ENCODE measurements around the gene FCRL1. TPM values are rescaled to one million over a fixed set of nuclear protein-coding genes. Genes with fewer than 3 reads are reported as not detected.

FCRL1 gene
- total RNA-seq, 1 donor from 2014 or later = not detected

DNA sequence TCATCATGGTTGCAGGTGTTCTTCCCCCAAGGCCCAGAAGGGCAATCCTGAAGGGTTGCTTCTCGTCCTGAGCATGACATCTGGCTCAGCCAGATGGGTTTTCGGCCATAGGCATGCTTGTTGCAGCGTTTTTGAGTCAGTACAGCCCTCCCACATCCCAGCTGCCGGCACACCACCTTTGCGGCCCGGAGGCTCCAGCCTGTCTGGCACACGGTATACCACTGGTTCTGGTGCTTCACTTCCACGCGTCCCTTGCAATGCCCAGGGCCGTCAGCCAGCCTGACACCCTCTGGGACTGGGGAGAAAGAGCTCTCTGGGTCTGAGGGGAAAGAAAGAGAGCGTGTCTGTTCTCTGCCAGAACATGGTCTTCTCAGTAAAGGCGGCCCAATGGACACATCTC, 14.5 kb upstream of the FCRL1 start:
- FAIRE-seq (no peak), DNase-seq (ENCODE audit: low read depth) (no peak)
- H3K27me3 ChIP-seq (ENCODE audit: control insufficient read depth, insufficient read depth, low read length) = no peaks in the 10 kb centered on the region
- H3K36me3 ChIP-seq (ENCODE audit: control insufficient read depth, insufficient read depth, low read length) = no peaks in the 10 kb centered on the region
- no peak overlapping the region for H3K4me3 ChIP-seq (ENCODE audit: low read depth, low read length)
- TF ChIP-seq, protein P1, sequence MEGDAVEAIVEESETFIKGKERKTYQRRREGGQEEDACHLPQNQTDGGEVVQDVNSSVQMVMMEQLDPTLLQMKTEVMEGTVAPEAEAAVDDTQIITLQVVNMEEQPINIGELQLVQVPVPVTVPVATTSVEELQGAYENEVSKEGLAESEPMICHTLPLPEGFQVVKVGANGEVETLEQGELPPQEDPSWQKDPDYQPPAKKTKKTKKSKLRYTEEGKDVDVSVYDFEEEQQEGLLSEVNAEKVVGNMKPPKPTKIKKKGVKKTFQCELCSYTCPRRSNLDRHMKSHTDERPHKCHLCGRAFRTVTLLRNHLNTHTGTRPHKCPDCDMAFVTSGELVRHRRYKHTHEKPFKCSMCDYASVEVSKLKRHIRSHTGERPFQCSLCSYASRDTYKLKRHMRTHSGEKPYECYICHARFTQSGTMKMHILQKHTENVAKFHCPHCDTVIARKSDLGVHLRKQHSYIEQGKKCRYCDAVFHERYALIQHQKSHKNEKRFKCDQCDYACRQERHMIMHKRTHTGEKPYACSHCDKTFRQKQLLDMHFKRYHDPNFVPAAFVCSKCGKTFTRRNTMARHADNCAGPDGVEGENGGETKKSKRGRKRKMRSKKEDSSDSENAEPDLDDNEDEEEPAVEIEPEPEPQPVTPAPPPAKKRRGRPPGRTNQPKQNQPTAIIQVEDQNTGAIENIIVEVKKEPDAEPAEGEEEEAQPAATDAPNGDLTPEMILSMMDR (IDR thresholded peaks at IDR 0.05; ENCODE audit: insufficient read depth, low read length, severe bottlenecking) = no peak

DNA sequence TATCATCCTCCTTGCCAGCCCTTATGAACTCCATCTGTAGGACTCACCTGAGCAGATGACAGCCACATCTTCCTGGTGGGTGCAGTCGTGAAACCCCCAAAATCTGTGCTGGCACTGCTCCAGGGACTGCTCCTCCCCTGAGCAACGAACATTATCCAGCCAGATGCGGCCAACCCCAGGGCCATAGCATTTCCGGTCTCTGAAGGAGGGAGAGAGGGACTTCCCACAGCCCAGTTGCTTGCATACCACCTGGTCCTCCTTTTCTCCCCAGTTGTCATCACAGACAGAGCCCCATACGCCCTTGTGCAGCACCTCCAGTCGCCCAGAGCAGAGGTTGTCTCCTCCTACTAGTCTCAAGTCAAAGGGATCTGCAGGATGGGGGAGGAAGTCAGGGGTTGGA, 13.2 kb upstream of the FCRL1 start:
- FAIRE-seq = peak; percentile 55
- TF ChIP-seq, protein P1 (IDR thresholded peaks at IDR 0.05; ENCODE audit: insufficient read depth, low read length, severe bottlenecking) = no peak
- H3K36me3 ChIP-seq (ENCODE audit: control insufficient read depth, insufficient read depth, low read length) = no peaks in the 10 kb centered on the region
- DNase-seq (ENCODE audit: low read depth) = no peak
- H3K27me3 ChIP-seq (ENCODE audit: control insufficient read depth, insufficient read depth, low read length) = no peaks in the 10 kb centered on the region
- no peak overlapping the region for H3K4me3 ChIP-seq (ENCODE audit: low read depth, low read length)

DNA sequence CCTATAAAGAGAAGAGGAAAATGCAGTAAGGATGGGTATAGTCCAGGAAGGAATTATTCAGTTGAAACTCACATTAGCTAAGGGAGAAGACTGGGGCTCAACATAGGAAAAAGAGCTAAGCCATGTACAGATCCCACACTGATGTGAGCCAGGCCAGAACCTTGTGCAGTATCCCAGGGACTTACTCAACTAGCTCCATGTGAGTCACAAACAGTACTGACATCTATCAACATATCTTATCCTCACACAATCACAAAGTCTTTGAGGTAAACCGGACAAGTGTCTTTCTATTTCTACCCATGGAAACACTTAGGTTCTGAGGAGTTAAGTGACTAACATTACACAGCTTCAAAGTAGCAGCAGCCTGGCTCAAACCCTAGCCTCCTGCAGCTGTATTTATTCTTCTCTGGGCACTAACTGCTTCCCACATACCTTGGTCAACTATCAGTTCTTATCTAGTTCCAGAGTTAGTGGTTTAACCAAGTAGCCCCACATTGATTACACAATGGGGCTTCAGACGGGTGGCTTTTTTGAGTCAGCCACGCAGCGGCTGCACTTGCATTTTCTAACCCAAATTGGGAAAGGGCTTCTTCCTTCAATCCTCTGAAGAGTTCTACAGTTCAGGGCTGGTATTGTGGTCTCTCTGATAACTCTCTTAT, 12.2 kb upstream of the FCRL1 start:
- DNase-seq (ENCODE audit: low read depth) (peak; percentile 36), FAIRE-seq (peak; percentile 52)
- Histone ChIP-seq H3K27me3 (ENCODE audit: control insufficient read depth, insufficient read depth, low read length) (no peaks in the 10 kb centered on the region), H3K4me3 (ENCODE audit: low read depth, low read length) (no peak overlapping the region), H3K36me3 (ENCODE audit: control insufficient read depth, insufficient read depth, low read length) (no peaks in the 10 kb centered on the region)
- TF ChIP-seq, protein P1 (IDR thresholded peaks at IDR 0.05; ENCODE audit: insufficient read depth, low read length, severe bottlenecking) = no peak

DNA sequence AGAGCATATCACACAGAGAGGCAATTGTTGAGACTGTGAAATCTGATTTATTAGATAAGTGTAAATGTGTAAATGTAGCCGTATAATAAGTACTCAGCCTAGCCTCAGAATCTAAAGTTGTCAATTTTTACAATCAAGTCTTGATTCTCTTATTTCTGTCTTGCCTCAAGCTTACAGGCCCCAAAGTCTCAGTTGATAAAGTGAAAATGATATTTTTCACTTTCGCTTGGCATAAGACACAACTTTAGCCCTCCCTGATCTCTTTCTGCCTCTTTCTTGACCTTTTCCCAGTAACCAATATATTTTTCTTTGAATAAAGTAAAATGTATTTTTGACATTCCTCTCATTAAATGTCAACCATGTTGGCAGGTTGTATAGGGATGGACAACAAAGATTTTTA, 11.0 kb upstream of the FCRL1 start:
- H3K36me3 ChIP-seq (ENCODE audit: control insufficient read depth, insufficient read depth, low read length) = no peaks in the 10 kb centered on the region
- TF ChIP-seq, protein P1 (IDR thresholded peaks at IDR 0.05; ENCODE audit: insufficient read depth, low read length, severe bottlenecking) = no peak
- no peak for DNase-seq (ENCODE audit: low read depth)
- H3K4me3 ChIP-seq (ENCODE audit: low read depth, low read length) = no peak overlapping the region
- H3K27me3 ChIP-seq (ENCODE audit: control insufficient read depth, insufficient read depth, low read length) = no peaks in the 10 kb centered on the region
- FAIRE-seq = no peak

DNA sequence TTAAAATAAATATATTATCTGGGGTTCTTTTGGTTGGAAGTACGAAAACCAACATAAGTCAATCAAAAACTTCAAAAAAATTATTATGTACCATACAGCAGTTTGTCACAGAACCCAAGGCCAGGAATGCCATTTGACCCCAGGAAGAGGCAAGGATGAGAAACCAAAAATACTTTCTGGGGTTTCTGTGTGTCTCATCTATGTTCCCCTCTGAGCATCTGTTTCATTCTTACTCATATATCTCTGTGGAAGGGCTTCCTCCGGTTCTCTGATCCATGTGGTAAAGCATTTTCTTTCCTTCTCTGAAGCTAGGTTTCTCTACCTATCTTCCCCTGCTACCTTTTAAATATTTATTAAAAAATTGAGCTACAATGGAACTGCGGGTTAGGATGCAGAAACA, 9.8 kb upstream of the FCRL1 start:
- Histone ChIP-seq H3K36me3 (ENCODE audit: control insufficient read depth, insufficient read depth, low read length) (no peaks in the 10 kb centered on the region), H3K27me3 (ENCODE audit: control insufficient read depth, insufficient read depth, low read length) (no peaks in the 10 kb centered on the region), H3K4me3 (ENCODE audit: low read depth, low read length) (no peak overlapping the region)
- TF ChIP-seq, protein P1 (IDR thresholded peaks at IDR 0.05; ENCODE audit: insufficient read depth, low read length, severe bottlenecking) = no peak
- FAIRE-seq (no peak), DNase-seq (ENCODE audit: low read depth) (no peak)

DNA sequence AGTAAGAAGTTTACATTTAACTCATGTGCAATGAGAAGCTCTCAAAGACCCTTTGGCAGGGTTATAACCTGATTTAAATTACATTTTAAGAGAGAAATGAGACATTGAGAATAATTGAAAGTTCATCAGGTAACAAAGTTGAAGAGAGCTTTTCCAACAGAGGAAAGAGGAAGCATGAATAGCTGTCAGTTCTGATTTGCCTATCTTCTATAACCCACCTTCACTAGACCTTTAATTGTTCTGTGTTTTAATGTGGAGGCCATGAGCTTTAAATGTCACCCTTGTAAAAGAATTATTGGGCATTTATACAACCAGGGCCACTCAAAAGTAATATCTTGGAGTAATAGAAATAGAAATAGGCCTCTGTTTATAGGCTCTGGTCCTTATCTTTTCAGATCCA, 9.3 kb upstream of the FCRL1 start:
- Histone ChIP-seq H3K36me3 (ENCODE audit: control insufficient read depth, insufficient read depth, low read length) (no peaks in the 10 kb centered on the region), H3K27me3 (ENCODE audit: control insufficient read depth, insufficient read depth, low read length) (no peaks in the 10 kb centered on the region), H3K4me3 (ENCODE audit: low read depth, low read length) (no peak overlapping the region)
- DNase-seq (ENCODE audit: low read depth) (no peak), FAIRE-seq (no peak)
- TF ChIP-seq, protein P1 (IDR thresholded peaks at IDR 0.05; ENCODE audit: insufficient read depth, low read length, severe bottlenecking) = no peak

All from bronchial epithelial cell (primary cell).